NCI-H2227 (cell line): Measurements from ENCODE around the gene MACROD1.

Experiments used
- DNase-seq: peaks from one replicate; lab custom pipeline; 2025; ENCODE audit not compliant: unreplicated experiment; lab: John Stamatoyannopoulos, UW

MACROD1 gene

GRCh38 chr11:64114231-64114630, 51.7 kb downstream of the MACROD1 start:
- no peak for DNase-seq

DNA sequence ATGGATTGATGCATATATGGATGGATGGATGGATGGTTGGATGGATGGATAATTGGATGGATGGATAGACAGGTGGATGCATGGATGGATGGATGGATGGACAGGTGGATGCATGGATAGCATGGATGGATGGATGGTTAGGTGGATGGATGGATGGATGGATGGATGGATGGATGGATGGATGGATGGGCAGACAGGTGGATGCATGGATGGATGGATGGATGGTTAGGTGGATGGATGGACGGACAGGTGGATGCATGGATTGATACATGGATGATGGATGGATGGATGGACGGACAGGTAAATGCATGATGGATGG, 52.5 kb downstream of the MACROD1 start:
- DNase-seq: no peak

DNA sequence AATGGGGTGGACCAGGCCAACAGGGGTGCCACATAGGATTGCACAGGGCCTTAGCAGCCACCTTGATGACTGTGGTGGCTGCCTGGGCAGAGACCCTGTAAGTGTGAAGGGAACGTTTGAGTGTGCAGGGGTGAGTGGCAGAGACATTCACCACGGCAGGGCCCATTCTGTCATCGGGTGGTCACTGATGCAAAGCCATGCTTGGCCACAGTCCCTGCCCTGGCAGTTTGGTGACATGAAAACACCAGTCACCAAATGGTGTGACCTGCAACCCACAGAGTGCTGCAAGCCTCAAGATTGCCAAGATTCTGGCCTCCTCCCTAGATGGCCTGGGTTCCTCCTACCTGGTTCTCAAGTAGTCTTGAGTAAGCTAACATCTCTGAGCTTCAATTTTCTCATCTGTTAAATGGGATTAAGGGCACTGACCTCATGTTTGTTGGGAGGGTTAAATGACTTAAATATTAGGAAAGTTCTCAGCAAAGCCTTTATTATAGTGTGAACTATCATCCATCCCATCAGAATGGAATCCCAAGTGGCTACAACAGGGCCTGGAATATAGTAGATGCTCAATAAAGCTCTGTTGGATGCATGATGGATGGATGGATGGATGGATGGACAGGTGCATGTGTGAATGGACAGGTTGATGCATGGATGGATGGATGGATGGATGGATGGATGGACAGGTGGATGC, 53.0 kb downstream of the MACROD1 start:
- DNase-seq: no peak

- DNase-seq: peak; percentile 77
Observed at GRCh38 chr11:64110465-64111375, 55.2 kb downstream of the MACROD1 start.

- DNase-seq: no peak
Observed at GRCh38 chr11:64109332-64109731, 56.6 kb downstream of the MACROD1 start.

- DNase-seq: no peak
Observed at GRCh38 chr11:64107303-64107702, 58.6 kb downstream of the MACROD1 start.

DNA sequence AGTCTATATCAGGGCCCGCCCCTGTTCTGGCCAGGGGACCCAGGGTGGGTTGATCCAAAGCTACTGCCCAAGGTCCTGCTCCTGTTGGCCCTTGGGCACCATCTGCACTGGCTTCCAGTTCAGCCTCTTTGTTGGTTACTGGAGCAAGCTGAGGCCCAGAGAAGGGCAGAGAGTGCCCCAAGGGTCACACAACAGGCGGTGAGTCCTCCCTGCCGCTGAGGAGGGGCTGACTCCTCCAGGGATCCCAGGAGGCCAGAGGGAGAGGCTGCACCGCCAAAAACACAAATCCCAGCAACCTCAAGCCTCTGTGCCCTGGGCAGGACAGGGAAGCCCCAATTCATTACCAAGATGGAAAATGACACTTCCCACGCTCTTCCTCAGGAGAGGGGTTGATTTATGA, 61.3 kb downstream of the MACROD1 start:
- DNase-seq: no peak

DNA sequence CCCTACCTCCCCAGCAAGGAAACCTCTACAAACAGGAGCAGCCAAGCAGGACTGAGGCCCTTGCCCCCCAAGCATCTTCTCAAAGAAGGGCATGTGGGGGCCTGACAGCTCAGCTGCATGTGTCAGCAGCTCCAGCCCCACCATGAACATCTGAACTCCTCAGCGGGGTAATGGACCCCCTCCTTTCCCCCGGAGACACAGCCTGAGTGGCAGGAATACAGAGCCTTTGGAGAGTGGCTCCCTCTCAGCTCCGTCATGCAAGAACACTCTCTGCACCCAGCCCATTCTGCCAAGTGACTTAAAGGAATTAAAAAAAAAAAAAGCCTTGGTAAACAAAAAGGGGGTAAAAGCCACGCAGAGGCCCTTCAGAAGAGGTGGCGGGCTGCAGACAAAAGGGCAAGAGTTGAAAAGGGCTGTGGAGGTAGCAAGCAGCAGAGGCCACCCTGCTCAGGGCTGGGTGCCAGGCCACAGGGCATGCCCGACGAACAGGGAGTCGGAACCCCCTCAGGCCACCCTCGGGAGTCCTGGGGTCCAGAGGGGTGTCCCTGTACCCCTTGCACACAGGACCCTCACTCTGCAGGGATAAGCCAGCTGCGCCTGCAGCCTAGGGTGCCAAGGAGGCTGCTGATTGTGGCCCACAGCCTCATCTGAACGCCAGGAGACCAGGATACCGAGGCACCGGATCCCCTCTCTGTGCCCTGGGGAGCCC, 62.5 kb downstream of the MACROD1 start:
- DNase-seq: no peak

DNA sequence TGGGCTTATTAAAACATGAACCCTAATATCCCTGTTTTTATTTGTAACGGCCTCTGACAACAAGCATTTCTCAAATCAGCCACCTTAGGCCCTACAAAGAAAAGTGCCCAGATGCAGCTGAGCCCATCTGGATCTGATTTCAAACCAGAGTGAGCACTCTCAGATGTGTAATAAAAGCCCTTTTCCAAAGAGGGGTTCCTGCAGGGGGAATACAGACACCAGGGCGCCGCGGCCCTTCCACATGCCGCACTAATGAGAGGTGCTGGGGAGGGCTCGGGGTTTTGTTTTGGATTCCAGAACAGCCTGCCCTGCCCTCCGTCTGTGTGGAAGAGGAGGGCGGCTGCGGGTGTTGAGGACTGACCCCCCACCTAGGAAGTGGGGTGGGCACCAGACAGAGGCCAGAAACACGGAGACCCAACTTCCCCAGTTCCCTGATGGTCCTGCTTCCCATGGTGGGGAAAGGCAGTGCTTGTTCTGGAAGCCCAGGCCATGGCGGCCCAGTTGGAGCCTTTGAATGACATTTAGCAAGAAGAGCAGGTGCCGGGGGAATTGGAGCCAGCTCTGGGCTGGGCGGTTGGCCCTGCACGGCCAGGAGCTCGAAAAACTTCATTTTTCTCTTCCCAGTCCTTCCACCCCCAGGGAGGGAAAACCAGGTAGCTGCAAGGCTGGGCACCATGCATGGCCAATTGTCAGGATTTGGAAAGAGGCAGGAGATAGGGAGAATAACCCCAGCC, 63.7 kb downstream of the MACROD1 start:
- DNase-seq: no peak

DNA sequence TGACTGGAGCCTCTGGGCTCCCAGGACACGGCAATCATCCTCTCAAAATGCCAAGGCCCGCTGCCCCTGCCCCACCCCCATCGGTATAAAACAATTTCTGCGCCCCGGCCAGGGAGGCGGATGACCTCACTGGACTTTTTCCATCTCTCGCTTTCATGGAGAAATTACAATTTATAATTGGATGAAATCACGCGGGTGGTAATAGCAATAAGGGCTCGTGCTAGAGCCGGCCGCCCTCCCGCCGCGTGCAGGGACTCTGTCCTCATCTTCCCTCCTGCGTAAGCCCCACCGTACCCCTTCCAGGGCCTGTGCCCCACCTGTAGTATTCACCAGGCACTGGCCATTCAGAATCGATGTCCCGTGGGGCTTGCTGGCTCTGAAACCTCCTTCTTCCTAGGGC, 64.5 kb downstream of the MACROD1 start:
- DNase-seq: peak; percentile 41

DNA sequence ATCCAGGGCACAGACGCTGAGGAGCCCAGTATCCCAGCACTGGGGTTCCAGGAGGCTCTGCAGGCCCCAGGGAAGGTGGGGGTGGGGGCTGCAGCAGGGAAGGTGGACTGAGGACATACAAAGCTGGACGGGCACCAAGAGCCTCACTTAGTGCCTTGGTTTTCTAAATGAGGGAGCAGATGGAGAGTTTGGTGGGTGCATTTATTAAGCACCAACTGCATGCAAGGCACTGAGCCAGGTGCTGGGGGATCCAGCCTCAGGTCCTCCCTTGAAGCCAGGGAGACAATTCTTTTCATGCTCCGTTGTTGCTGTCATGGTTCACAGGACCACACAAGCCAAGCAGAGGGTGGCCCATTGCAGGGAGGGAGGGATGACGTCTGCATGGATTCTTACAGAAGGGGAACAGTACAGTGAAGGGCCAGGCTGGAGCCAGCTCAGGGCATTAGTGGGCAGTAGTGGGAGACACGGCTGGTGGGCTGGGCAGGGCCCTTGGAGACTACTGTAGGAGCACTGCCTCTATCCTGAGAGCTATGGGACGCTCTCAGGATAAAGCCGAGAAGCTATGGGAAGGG, 65.0 kb downstream of the MACROD1 start:
- DNase-seq: no peak

DNA sequence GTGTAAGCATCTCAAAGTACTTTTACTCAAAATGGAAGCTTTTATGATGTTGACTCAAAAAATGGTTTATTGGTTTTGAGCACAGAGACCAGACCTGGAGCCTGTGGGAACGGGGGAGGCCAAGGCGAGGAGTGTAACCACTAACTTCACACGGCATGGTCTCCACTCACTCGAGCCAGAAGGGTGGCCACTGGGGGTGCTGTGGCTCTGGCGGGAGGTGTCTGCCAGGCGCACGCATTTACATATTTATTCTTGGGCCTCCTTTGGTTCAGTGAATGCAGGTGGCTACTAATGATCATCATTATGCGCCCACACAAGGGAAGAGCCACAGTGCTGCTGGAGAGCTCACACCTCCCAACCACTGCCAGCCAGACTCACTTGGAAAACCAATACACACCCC, 65.6 kb downstream of the MACROD1 start:
- DNase-seq: peak; percentile 34

- no peak for DNase-seq
Observed at GRCh38 chr11:64099436-64099835, 66.5 kb downstream of the MACROD1 start.

GRCh38 chr11:64098318-64098831, 67.5 kb downstream of the MACROD1 start:
- DNase-seq: no peak

DNA sequence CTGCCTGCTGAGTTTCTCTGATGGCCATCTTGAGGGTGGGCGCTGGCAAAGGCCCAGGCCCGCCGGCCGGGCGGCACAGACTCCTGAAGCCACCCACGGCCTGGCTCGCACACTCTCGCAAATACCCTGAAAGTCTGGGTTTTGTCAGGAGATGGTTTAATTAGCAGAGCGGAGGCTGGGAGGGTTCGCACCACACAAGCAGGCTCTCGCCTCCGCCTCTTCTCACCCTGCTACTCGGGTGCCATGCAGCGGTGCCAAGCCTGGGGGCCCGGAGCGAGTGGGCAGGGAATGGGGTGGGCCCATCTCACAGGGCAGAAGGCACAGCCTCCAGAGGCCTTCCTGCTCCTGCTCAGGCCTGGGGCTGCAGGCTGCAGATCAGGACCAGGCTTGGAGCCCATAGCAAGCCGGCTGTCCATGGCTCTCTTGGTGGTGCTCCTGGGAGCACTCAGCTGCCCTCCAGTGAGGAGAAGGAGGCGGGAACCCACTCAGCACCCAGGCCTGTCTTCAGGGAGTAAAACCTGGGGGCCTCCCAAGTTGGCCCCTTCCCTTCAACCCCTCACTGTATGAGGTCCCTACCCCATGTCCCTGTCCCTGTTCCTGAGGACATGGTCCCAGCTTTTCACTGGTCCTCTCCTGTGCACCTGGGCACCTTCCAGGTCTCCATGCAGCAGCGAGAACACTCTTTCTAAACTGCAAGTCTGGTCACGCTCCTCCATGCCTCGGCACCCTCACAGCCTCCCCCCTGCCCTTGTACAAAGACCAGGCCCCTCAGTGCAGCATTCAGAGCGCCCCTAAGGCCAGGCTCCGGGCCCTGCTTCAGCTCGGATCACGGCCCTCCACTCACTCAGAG, 68.2 kb downstream of the MACROD1 start:
- DNase-seq: no peak

DNA sequence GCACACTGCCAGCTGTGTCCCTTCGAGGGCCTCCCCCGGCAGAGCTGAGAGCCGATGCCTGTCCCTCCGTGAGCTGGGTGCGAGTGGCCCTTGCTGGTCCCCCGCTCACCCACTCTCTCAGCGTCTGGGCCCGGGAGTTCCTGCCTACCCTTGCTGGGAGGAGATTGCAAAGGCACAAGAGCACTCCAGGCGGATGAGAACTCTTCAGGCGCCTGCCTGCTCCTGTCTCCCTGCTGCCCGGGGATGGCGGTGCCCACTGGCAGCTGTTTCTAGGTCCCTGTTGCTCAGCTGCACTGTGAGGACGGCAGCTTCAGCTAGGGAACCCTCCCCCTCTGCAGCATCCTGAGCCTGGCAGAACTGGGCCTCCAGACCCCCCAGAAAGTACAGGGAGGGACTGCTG, 69.1 kb downstream of the MACROD1 start:
- no peak for DNase-seq

DNA sequence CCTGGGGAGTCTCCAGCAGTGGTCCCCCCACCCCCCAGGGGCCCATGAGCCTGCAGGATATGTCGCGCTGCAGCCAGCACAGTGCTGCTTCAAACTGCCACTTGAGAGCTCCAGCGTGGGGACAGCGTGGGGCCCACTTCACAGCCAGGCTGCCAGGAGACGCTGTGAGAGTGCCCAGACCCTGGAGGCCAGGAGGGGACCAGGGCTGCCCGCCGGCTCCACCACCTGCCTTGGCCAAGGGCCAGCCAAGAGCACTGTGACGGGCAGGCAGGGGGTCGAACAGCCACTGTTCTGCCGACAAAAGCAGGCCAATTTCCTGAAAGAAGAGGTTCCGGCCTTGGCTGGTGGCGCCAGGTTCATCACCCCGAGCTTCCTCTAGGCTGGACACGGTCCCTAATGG, 70.0 kb downstream of the MACROD1 start:
- DNase-seq: no peak

- no peak for DNase-seq
Observed at GRCh38 chr11:64095273-64095817, 70.6 kb downstream of the MACROD1 start.

DNA sequence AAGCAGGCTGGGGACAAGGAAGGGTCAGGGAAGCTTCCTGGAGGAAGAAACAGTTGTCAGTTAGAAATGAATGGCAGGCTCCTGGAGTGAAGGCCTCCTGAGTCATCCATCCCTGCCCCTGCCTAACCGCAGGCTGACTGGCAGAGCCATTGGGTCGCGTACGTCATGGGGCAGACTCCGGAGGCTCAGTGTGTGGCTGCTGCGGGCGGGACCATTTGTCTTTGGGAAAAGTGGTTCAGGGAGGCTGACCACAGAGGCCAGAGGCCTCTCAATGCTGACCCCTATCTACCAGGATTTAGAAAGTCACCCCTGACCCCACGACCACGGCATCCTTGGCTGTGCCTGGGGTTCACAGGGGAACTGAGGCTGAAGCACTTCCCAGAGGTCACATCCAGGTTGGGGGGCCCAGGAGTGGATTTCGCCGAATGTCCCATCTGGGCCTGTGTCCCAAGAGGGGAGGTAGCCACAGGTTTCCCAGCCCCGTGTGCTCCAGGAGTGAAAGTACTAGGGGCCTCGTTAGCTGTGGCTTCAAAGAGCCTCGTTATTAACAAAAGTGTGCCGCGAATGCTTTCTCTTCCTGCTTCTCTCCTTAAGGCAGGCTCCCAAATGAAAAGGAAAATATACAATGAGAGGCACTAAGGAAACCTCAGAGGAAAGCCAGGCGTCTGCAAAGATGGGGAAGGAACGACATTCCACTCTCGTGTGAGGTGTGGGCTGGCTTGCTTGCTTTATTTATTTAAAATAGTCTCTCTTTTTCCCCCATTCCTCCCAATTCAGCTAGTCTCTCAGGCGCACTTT, 71.3 kb downstream of the MACROD1 start:
- no peak for DNase-seq
